ENCODE data around the gene GALR3.

- TF ChIP-seq CTCF (conservative IDR thresholded peaks at IDR 0.05 in 1 of 2, IDR thresholded peaks at IDR 0.05 in 1 of 2; ENCODE audit: low read depth in 1 of 2, low read length in 2 of 2) (no peak), EZH2 (IDR thresholded peaks at IDR 0.05; ENCODE audit: low read length, missing control alignments) (no peak)
Measured at GRCh38 chr22:37870273-37870672, 47.1 kb downstream of the GALR3 start.

Data from fibroblast of lung (primary cell).